ENCODE measurements around the gene CATSPER1.

- TF ChIP-seq POU6F1 (CRISPR knock-in tag; IDR thresholded peaks at IDR 0.05; ENCODE audit: borderline replicate concordance, low read depth) = no peak
- TF ChIP-seq BACH2 (CRISPR knock-in tag; IDR thresholded peaks at IDR 0.05; ENCODE audit: borderline replicate concordance) = no peak
- no peak for TF ChIP-seq ZFP30 (CRISPR knock-in tag; IDR thresholded peaks at IDR 0.05)
- no peak for TF ChIP-seq ARNTL (CRISPR knock-in tag; IDR thresholded peaks at IDR 0.05; ENCODE audit: borderline replicate concordance, low read depth)
- TF ChIP-seq OSR1 (CRISPR knock-in tag; IDR thresholded peaks at IDR 0.05) = no peak
- no peak for TF ChIP-seq PATZ1 (CRISPR knock-in tag; IDR thresholded peaks at IDR 0.05; ENCODE audit: borderline replicate concordance)
- TF ChIP-seq ZNF70 (CRISPR knock-in tag; IDR thresholded peaks at IDR 0.05) = no peak
- no peak for TF ChIP-seq ZFP3 (CRISPR knock-in tag; IDR thresholded peaks at IDR 0.05)
- TF ChIP-seq ZNF8 (CRISPR knock-in tag; IDR thresholded peaks at IDR 0.05) = no peak
These were observed 46.2 kb upstream of the CATSPER1 start for GRCh38 chr11:66072518-66072917.
